ENCODE measurements around the gene CEP350. TPM values are rescaled to one million over a fixed set of nuclear protein-coding genes. Genes with fewer than 3 reads are reported as not detected.

Gene CEP350
- total and polyA plus RNA-seq, 10 of the 15 experiments (the other 5 are each of a cell fraction or from before 2014, with no cell fraction given), result 5.2 to 46.0 (median 23.1) TPM

- RAD21 ChIA-PET (ENCODE audit: unreplicated experiment), result no interaction called here
- no peak overlapping the region for H3K27ac ChIP-seq (ENCODE audit: control insufficient read depth, insufficient read depth)
- BruUV-seq (replicated peaks), result no TSS peak
- H3K4me1 ChIP-seq (ENCODE audit: control insufficient read depth, insufficient read depth, low read length), result no peaks in the 10 kb centered on the region
- ATAC-seq (no peak), FAIRE-seq (no peak), DNase-seq (ENCODE audit: low read depth, low spot score) (no peak)
- H4K20me1 ChIP-seq (ENCODE audit: control insufficient read depth, insufficient read depth), result no peaks in the 10 kb centered on the region
- no peak overlapping the region for H2AFZ ChIP-seq (ENCODE audit: control insufficient read depth, low read depth, low read length)
- intact Hi-C loops (cut with micrococcal nuclease; ENCODE audit: unreplicated experiment), result no loop called here
- H3K4me3 ChIP-seq, result no peak overlapping the region
- no peak overlapping the region for H3K9ac ChIP-seq (ENCODE audit: control insufficient read depth, insufficient read depth, low read length)
- SMC1A ChIA-PET (ENCODE audit: uncharacterized antibody, unreplicated experiment), result interaction anchor here (0.6 to 1.0 kb wide), 3 partner anchors 22 to 113 kb away, joined by 3 to 5 read pairs (median 3); no protein-coding TSS in a partner anchor
- CTCF ChIA-PET, result interaction anchor here (1.1 kb wide), 1 partner anchor 198 kb away, joined by 5 read pairs; no protein-coding TSS in a partner anchor
- 81% methylated on average over 3 of the region's 3 CpGs for WGBS (ENCODE audit: insufficient coverage, insufficient replicate concordance, low lambda C conversion rate, missing lambda C conversion rate)
- no peak for TF ChIP-seq ZNF207 (IDR thresholded peaks at IDR 0.05; ENCODE audit: borderline replicate concordance)
- no peak for TF ChIP-seq STAT3 (IDR thresholded peaks at IDR 0.05; ENCODE audit: low read depth, low read length)
- H3K79me2 ChIP-seq (ENCODE audit: control insufficient read depth, insufficient read depth, low read length), result no peaks in the 10 kb centered on the region
- no peak overlapping the region for H3K4me2 ChIP-seq (ENCODE audit: control insufficient read depth, insufficient read depth)
- peaks cover 1 to 27% of the 10 kb centered on the region in 2 experiments; a peak in 3 of 4 replicates for H3K36me3 ChIP-seq (ENCODE audit: control insufficient read depth in 2 of 2, insufficient read depth in 2 of 2, low read length in 1 of 2)
- POLR2A ChIA-PET, result no interaction called here
- H3K9me3 ChIP-seq (replicated peaks; ENCODE audit: control insufficient read depth, insufficient read depth, low read length), result no peaks in the 10 kb centered on the region
- in situ Hi-C loops (cut with MboI), result no loop called here
- H3K27me3 ChIP-seq (replicated peaks in 1 of 2; ENCODE audit: control insufficient read depth in 2 of 2, insufficient read depth in 2 of 2, low read length in 1 of 2), result no peaks in the 10 kb centered on the region
Measured at GRCh38 chr1:180066150-180066549, 111.5 kb downstream of the CEP350 start.

- ChIA-PET POLR2A (no interaction called here), SMC1A (ENCODE audit: uncharacterized antibody, unreplicated experiment) (interaction anchor here (0.7 to 1.1 kb wide), 2 partner anchors 77 to 321 kb away, joined by 3 read pairs; no protein-coding TSS in a partner anchor), CTCF (interaction anchor here (0.6 to 1.0 kb wide), 2 partner anchors 22 to 254 kb away, joined by 3 to 4 read pairs; no protein-coding TSS in a partner anchor), RAD21 (ENCODE audit: unreplicated experiment) (interaction anchor here (1.3 kb wide), 1 partner anchor 12 kb away, joined by 3 read pairs; no protein-coding TSS in a partner anchor)
- FAIRE-seq (no peak), ATAC-seq (no peak), DNase-seq (ENCODE audit: low read depth, low spot score) (no peak)
- no peaks in the 10 kb centered on the region for H3K9me3 ChIP-seq (replicated peaks; ENCODE audit: control insufficient read depth, insufficient read depth, low read length)
- no peaks in the 10 kb centered on the region for H3K79me2 ChIP-seq (ENCODE audit: control insufficient read depth, insufficient read depth, low read length)
- H2AFZ ChIP-seq (ENCODE audit: control insufficient read depth, low read depth, low read length), result no peak overlapping the region
- no peaks in the 10 kb centered on the region for H4K20me1 ChIP-seq (ENCODE audit: control insufficient read depth, insufficient read depth)
- peaks cover 0 to 13% of the 10 kb centered on the region in 2 experiments; a peak in 3 of 4 replicates for H3K36me3 ChIP-seq (ENCODE audit: control insufficient read depth in 2 of 2, insufficient read depth in 2 of 2, low read length in 1 of 2)
- no peak overlapping the region for H3K27ac ChIP-seq (ENCODE audit: control insufficient read depth, insufficient read depth)
- H3K27me3 ChIP-seq (replicated peaks in 1 of 2; ENCODE audit: control insufficient read depth in 2 of 2, insufficient read depth in 2 of 2, low read length in 1 of 2), result no peaks in the 10 kb centered on the region
- no peak overlapping the region for H3K4me2 ChIP-seq (ENCODE audit: control insufficient read depth, insufficient read depth)
- in situ Hi-C loops (cut with MboI), result no loop called here
- WGBS (ENCODE audit: insufficient coverage, insufficient replicate concordance, low lambda C conversion rate, missing lambda C conversion rate), result 98% methylated on average over 6 of the region's 6 CpGs
- H3K4me1 ChIP-seq (ENCODE audit: control insufficient read depth, insufficient read depth, low read length), result no peaks in the 10 kb centered on the region
- intact Hi-C loops (cut with micrococcal nuclease; ENCODE audit: unreplicated experiment), result no loop called here
- no TSS peak for BruUV-seq (replicated peaks)
- no peak overlapping the region for H3K9ac ChIP-seq (ENCODE audit: control insufficient read depth, insufficient read depth, low read length)
- no peak overlapping the region for H3K4me3 ChIP-seq
- TF ChIP-seq USF1 (IDR thresholded peaks at IDR 0.05; ENCODE audit: borderline replicate concordance, extremely low read length, insufficient read depth, low read depth, low read length) (no peak), ZNF24 (IDR thresholded peaks at IDR 0.05) (no peak), SMAD1 (IDR thresholded peaks at IDR 0.05; ENCODE audit: low read depth, partially characterized antibody) (no peak), YY1 (IDR thresholded peaks at IDR 0.05; ENCODE audit: low read depth, low read length) (no peak), CTCF (IDR thresholded peaks at IDR 0.05 in 2 of 3, conservative IDR thresholded peaks at IDR 0.05 in 1 of 3; ENCODE audit: control insufficient read depth in 2 of 3, extremely low read depth in 1 of 3, insufficient read depth in 1 of 3, low read depth in 3 of 3, low read length in 3 of 3) (no peak), NFIC (IDR thresholded peaks at IDR 0.05; ENCODE audit: low read depth, low read length) (no peak), SMARCA5 (IDR thresholded peaks at IDR 0.05) (no peak), ESRRA (IDR thresholded peaks at IDR 0.05; ENCODE audit: low read length) (no peak), SMAD5 (IDR thresholded peaks at IDR 0.05; ENCODE audit: low read depth) (no peak), MYB (IDR thresholded peaks at IDR 0.05; ENCODE audit: borderline replicate concordance, low read depth, low read length) (no peak), PAX8 (IDR thresholded peaks at IDR 0.05) (no peak), BMI1 (IDR thresholded peaks at IDR 0.05; ENCODE audit: borderline replicate concordance) (no peak), FOXM1 (IDR thresholded peaks at IDR 0.05; ENCODE audit: low read depth, low read length) (no peak), RELA (IDR thresholded peaks at IDR 0.05; ENCODE audit: borderline replicate concordance, partially characterized antibody) (no peak)
Measured at GRCh38 chr1:180070286-180070685, 115.7 kb downstream of the CEP350 start.

Measured in GM12878 (cell line).